GM23338 (cell line): Measurements from ENCODE around the gene CD99L2. TPM values are rescaled to one million over a fixed set of nuclear protein-coding genes. Genes with fewer than 3 reads are reported as not detected.
"Not testable (repeated sequence)": the region's sequence is repeated elsewhere in the genome, so short reads cannot be mapped to it uniquely, and the experiment has no call there.

Experiments used
- ATAC-seq: fragments of 200-7000 bp; cut with Tn5 transposase; 3 replicates; pipeline ENCODE4 v1.9.1; 2020
- DNase-seq: peaks from one replicate; pipeline ENCODE4 v3.0.0-alpha.2; 2015; ENCODE audit warnings: low spot score
- H2AFZ ChIP-seq: fragments of 200-600 bp; sonication (generic); 2 replicates; pipeline ENCODE4 v1.8.0; 2016; ENCODE audit warnings: antibody characterized with exemption, mild to moderate bottlenecking, moderate library complexity
- H3F3A ChIP-seq: fragments of 200-600 bp; sonication (generic); replicated peaks from 2 replicates; pipeline ENCODE4 v1.8.0; 2017; ENCODE audit warnings: antibody characterized with exemption, mixed run types, low read depth
- H3K27ac ChIP-seq: fragments of 200-600 bp; sonication (generic); 2 replicates; pipeline ENCODE4 v1.6.1; 2016; ENCODE audit warnings: low read depth
- H3K27me3 ChIP-seq: fragments of 200-600 bp; sonication (generic); 2 replicates; pipeline ENCODE4 v1.8.0; 2016; ENCODE audit warnings: mild to moderate bottlenecking, mixed run types, moderate library complexity; ENCODE audit not compliant: insufficient read depth
- H3K36me3 ChIP-seq: fragments of 200-600 bp; sonication (generic); 2 replicates; pipeline ENCODE4 v1.8.0; 2016; ENCODE audit warnings: mild to moderate bottlenecking; ENCODE audit not compliant: insufficient read depth
- H3K4me1 ChIP-seq: fragments of 200-600 bp; sonication (generic); 2 replicates; pipeline ENCODE4 v1.8.0; 2016; ENCODE audit warnings: mild to moderate bottlenecking, moderate library complexity; ENCODE audit not compliant: insufficient read depth
- H3K4me2 ChIP-seq: fragments of 200-600 bp; sonication (generic); 2 replicates; pipeline ENCODE4 v1.7.1; 2017; ENCODE audit warnings: mixed run types
- H3K4me3 ChIP-seq: fragments of 200-600 bp; sonication (generic); 2 replicates; pipeline ENCODE4 v1.6.1; 2016; ENCODE audit warnings: mixed run types
- H3K79me2 ChIP-seq: fragments of 200-600 bp; sonication (generic); replicated peaks from 2 replicates; pipeline ENCODE4 v1.8.0; 2017; ENCODE audit warnings: mild to moderate bottlenecking; ENCODE audit not compliant: insufficient read depth
- H3K9me2 ChIP-seq: fragments of 200-600 bp; sonication (generic); 2 replicates; pipeline ENCODE4 v1.8.0; 2017; ENCODE audit not compliant: insufficient read depth
- H4K20me1 ChIP-seq: fragments of 200-600 bp; sonication (generic); replicated peaks from 2 replicates; pipeline ENCODE4 v1.8.0; 2017; ENCODE audit warnings: mild to moderate bottlenecking; ENCODE audit not compliant: insufficient read depth
- H3K27ac Mint-ChIP-seq: 2 replicates; pipeline ENCODE4 v1.8.0; 2020; ENCODE audit warnings: inconsistent platforms, mild to moderate bottlenecking, moderate library complexity, mixed read lengths
- H3K27me3 Mint-ChIP-seq: 3 replicates; pipeline ENCODE4 v1.8.0; 2022; ENCODE audit warnings: low read depth, mild to moderate bottlenecking, moderate library complexity, mixed read lengths, inconsistent platforms; ENCODE audit not compliant: insufficient read depth, poor library complexity
- H3K36me3 Mint-ChIP-seq: 3 replicates; pipeline ENCODE4 v1.8.0; 2021; ENCODE audit warnings: low read depth, mild to moderate bottlenecking, inconsistent platforms, moderate library complexity, mixed read lengths
- H3K4me1 Mint-ChIP-seq: 3 replicates; pipeline ENCODE4 v1.8.0; 2020; ENCODE audit warnings: mild to moderate bottlenecking, inconsistent platforms, mixed read lengths
- H3K4me3 Mint-ChIP-seq: 3 replicates; pipeline ENCODE4 v1.8.0; 2021; ENCODE audit warnings: moderate library complexity, mild to moderate bottlenecking, inconsistent platforms, mixed read lengths
- H3K9me3 Mint-ChIP-seq: 3 replicates; pipeline ENCODE4 v1.8.0; 2020; ENCODE audit warnings: moderate library complexity, mild to moderate bottlenecking, inconsistent platforms, mixed read lengths
- CTCF ChIP-seq, 2 experiments: fragments of 200-600 bp in 1 of 2; sonication (generic) in 1 of 2; conservative IDR thresholded peaks; 2 replicates each; pipeline versions ENCODE4 v1.5.1 to v1.6.1; 2016 to 2017; ENCODE audit warnings: antibody characterized with exemption in 2 of 2, low read depth in 2 of 2, mild to moderate bottlenecking in 2 of 2, moderate library complexity in 1 of 2
- EZH2 ChIP-seq: fragments of 200-600 bp; sonication (generic); IDR thresholded peaks from one replicate; pipeline ENCODE4 v1.8.0; 2017; ENCODE audit warnings: antibody characterized with exemption, mild to moderate bottlenecking, low read depth; ENCODE audit not compliant: unreplicated experiment
- EZH2phosphoT487 ChIP-seq: fragments of 200-600 bp; sonication (generic); IDR thresholded peaks from one replicate; pipeline ENCODE4 v1.8.1; 2018; ENCODE audit warnings: antibody characterized with exemption; ENCODE audit not compliant: unreplicated experiment
- JUNB ChIP-seq: IDR thresholded peaks from one replicate; pipeline ENCODE4 v1.6.1; 2016; ENCODE audit warnings: antibody characterized with exemption; ENCODE audit not compliant: unreplicated experiment
- POLR2AphosphoS5 ChIP-seq: IDR thresholded peaks from 2 replicates; pipeline ENCODE4 v1.6.1; 2016; ENCODE audit warnings: antibody characterized with exemption, low read depth
- STAT1 ChIP-seq: IDR thresholded peaks from one replicate; pipeline ENCODE4 v1.6.1; 2016; ENCODE audit warnings: antibody characterized with exemption; ENCODE audit not compliant: unreplicated experiment
- polyA plus RNA-seq: library from polyadenylated mRNA; unstranded; fragments of >200 nt; fragmentation: Nextera tagmentation; extraction: Ambion mirVana; gene quantifications from 2 replicates; pipeline ENCODE4 v1.2.1, GENCODE V29; 2016
- total RNA-seq: library from RNA; depleted of rRNA; stranded (reverse); fragments of >200 nt; shearing (Covaris generic); gene quantifications from 2 replicates; pipeline ENCODE4 v1.2.3, GENCODE V29; 2014

The CD99L2 gene
- total and polyA plus RNA-seq, 2 experiments from 2014 or later = 2.6 to 6.4 TPM

GRCh38 chrX:150880808-150881165 lies 17.7 kb downstream of the CD99L2 start:
- DNase-seq = no peak
- peaks cover 14% of the 10 kb centered on the region for H3K36me3 Mint-ChIP-seq
- H3K4me1 Mint-ChIP-seq = no peaks in the 10 kb centered on the region
- Histone ChIP-seq H4K20me1 (no peaks in the 10 kb centered on the region), H3K36me3 (no peaks in the 10 kb centered on the region), H3K27me3 (no peaks in the 10 kb centered on the region), H3F3A (no peaks in the 10 kb centered on the region), H2AFZ (no peak overlapping the region), H3K9me2 (no peaks in the 10 kb centered on the region), H3K4me3 (no peak overlapping the region), H3K4me2 (no peak overlapping the region), H3K79me2 (peaks cover 46% of the 10 kb centered on the region), H3K27ac (no peak overlapping the region), H3K4me1 (no peaks in the 10 kb centered on the region)
- peak; percentile 44; the same call in 2 of the 3 replicates for ATAC-seq
- no peak overlapping the region for H3K27ac Mint-ChIP-seq
- H3K4me3 Mint-ChIP-seq = no peak overlapping the region
- H3K9me3 Mint-ChIP-seq = peaks cover 6% of the 10 kb centered on the region
- H3K27me3 Mint-ChIP-seq = no peaks in the 10 kb centered on the region
- TF ChIP-seq POLR2AphosphoS5 (no peak), CTCF (conservative IDR thresholded peaks at IDR 0.05; ENCODE audit: low read depth in 2 of 2) (peak in 1 of 2 experiments; percentile 19; a peak in 1 of 4 replicates)

GRCh38 chrX:150879855-150880807 lies 18.3 kb downstream of the CD99L2 start:
- Mint-ChIP-seq H3K27me3 (no peaks in the 10 kb centered on the region), H3K36me3 (peaks cover 21% of the 10 kb centered on the region), H3K4me1 (no peaks in the 10 kb centered on the region), H3K27ac (no peak overlapping the region), H3K9me3 (peaks cover 12% of the 10 kb centered on the region), H3K4me3 (no peak overlapping the region)
- no peaks in the 10 kb centered on the region for H3K27me3 ChIP-seq
- no peaks in the 10 kb centered on the region for H3K36me3 ChIP-seq
- H3K4me3 ChIP-seq = no peak overlapping the region
- no peak overlapping the region for H3K27ac ChIP-seq
- H2AFZ ChIP-seq = no peak overlapping the region
- H3K4me2 ChIP-seq = no peak overlapping the region
- peaks cover 40% of the 10 kb centered on the region for H3K79me2 ChIP-seq
- no peaks in the 10 kb centered on the region for H4K20me1 ChIP-seq
- no peaks in the 10 kb centered on the region for H3K9me2 ChIP-seq
- TF ChIP-seq STAT1 (no peak), JUNB (no peak), EZH2phosphoT487 (no peak), EZH2 (no peak)
- ATAC-seq (no peak), DNase-seq (no peak)
- no peaks in the 10 kb centered on the region for H3F3A ChIP-seq
- H3K4me1 ChIP-seq = no peaks in the 10 kb centered on the region

- H3K9me2 ChIP-seq, DNase-seq, H4K20me1 ChIP-seq, H3K27ac ChIP-seq, H3K4me3 Mint-ChIP-seq, H3K27ac Mint-ChIP-seq, H3K36me3 ChIP-seq, H3K4me3 ChIP-seq, H3K4me1 ChIP-seq, H2AFZ ChIP-seq, H3K27me3 Mint-ChIP-seq, H3F3A ChIP-seq, ATAC-seq, H3K4me2 ChIP-seq, H3K27me3 ChIP-seq: not testable (repeated sequence)
- peaks cover 34% of the 10 kb centered on the region for H3K79me2 ChIP-seq
- Mint-ChIP-seq H3K4me1 (peaks cover 34% of the 10 kb centered on the region), H3K36me3 (peaks cover 29% of the 10 kb centered on the region), H3K9me3 (peaks cover 15% of the 10 kb centered on the region)
Measured at GRCh38 chrX:150875621-150876020, 22.8 kb downstream of the CD99L2 start.
